Heart right ventricle (tissue), 16 donors: ENCODE results near the gene ZIC4. TPM values are rescaled to one million over a fixed set of nuclear protein-coding genes. Genes with fewer than 3 reads are reported as not detected.

Experiments used
- ATAC-seq, 8 donors: fragments of 200-7000 bp; cut with Tn5 transposase; one replicate each; pipeline ENCODE4 v1.9.1; 2020; ENCODE audit warnings: mild to moderate bottlenecking in 8 of 8, moderate library complexity in 8 of 8, moderate number of reproducible peaks in 1 of 8
- DNase-seq, 2 donors: peaks; one replicate each; pipeline ENCODE4 v3.0.0-alpha.2; 2020
- H3K27ac ChIP-seq, 10 donors: fragments of 200-600 bp; sonication (generic) in 2 of 10; one replicate each; pipeline versions ENCODE4 v1.5.0 to v1.8.0; 2020 to 2022; ENCODE audit warnings: mild to moderate bottlenecking in 3 of 10
- H3K27me3 ChIP-seq, 7 donors: fragments of 200-600 bp; one replicate each; pipeline ENCODE4 v1.8.0; 2021 to 2022; ENCODE audit warnings: mild to moderate bottlenecking in 2 of 7
- H3K36me3 ChIP-seq, 9 donors: fragments of 200-600 bp; sonication (generic) in 1 of 9; one replicate each; pipeline versions ENCODE4 v1.5.0 to v1.8.0; 2020 to 2022; ENCODE audit warnings: mild to moderate bottlenecking in 2 of 9
- H3K4me1 ChIP-seq, 9 donors: fragments of 200-600 bp; sonication (generic) in 1 of 9; one replicate each; pipeline versions ENCODE4 v1.5.0 to v1.8.0; 2020 to 2022; ENCODE audit warnings: mild to moderate bottlenecking in 4 of 9
- H3K4me3 ChIP-seq, 10 donors: fragments of 200-600 bp; sonication (generic) in 2 of 10; one replicate each; pipeline versions ENCODE4 v1.5.0 to v1.8.0; 2020 to 2022; ENCODE audit warnings: mild to moderate bottlenecking in 7 of 10, moderate library complexity in 2 of 10
- H3K9me3 ChIP-seq, 11 donors: fragments of 200-600 bp in 10 of 11; sonication (generic) in 2 of 11; one replicate each; pipeline versions ENCODE4 v1.5.0 to v1.8.0; 2013 to 2022; ENCODE audit warnings: mild to moderate bottlenecking in 2 of 11, control low read depth in 1 of 11, moderate library complexity in 1 of 11
- WGBS, 2 donors: extraction: QIAGEN DNeasy Blood & Tissue Kit; methylation state at CpG; one replicate each; pipeline ENCODE4 v1.1.7; 2013; ENCODE audit warnings: inconsistent platforms in 1 of 2; 5-methylcytosine and 5-hydroxymethylcytosine counted together
- intact Hi-C, 10 donors: fragments of 100-400 bp; cut with DNase I; formaldehyde crosslinking; loops; one replicate each; pipeline versions ENCODE4 v1.11.1 to v1.14.2; 2022
- polyA plus RNA-seq, 2 donors: library from polyadenylated mRNA; stranded (reverse); fragments of 200-250 nt; gene quantifications; one replicate each; pipeline ENCODE4 v1.2.3, GENCODE V29; 2013
- total RNA-seq, 10 donors: library from RNA; stranded (reverse); fragmentation: NEBNext Ultra II Directional in 3 of 10; extraction: Animal tissue kit (Norgen Biotek cat#: 25700) in 3 of 10; gene quantifications; one replicate each; pipeline versions ENCODE4 v1.2.1 to v1.2.4, GENCODE V29; 2021 to 2023
- TF ChIP-seq, protein P1 (sequence below), 9 donors: fragments of 200-600 bp; sonication (generic) in 2 of 9; IDR thresholded peaks; one replicate each; pipeline versions ENCODE4 v1.5.0 to v1.8.0; 2021 to 2022; ENCODE audit warnings: antibody characterized with exemption in 9 of 9, mild to moderate bottlenecking in 5 of 9, moderate library complexity in 1 of 9
- donor health status: Arrhythmogenic right ventricular cardiomyopathy.
- donor health status: ischemic (EF 13 %, LVEDD 7.1; RV severe dilation, severe dysfunction).
- donor health status: healthy with polysubstance abuse.
- donor health status: DM: no; HTN: yes; CAD: no.
- donor health status: DM: no; HTN: no; CAD: no.
- donor health status: ischemic (EF 25% LVEDD 6.9; RV normal size, moderate dysfunction).
- donor health status: ischemic (EF 25% LVEDD 5.7; RV mildly dilated, moderate dysfunction).
- donor health status: healthy.
- donor health status: DM: yes; HTN: yes; CAD: no.
- donor health status: Ischemic cardiomyopathy.
- donor health status: ischemic (EF 35%, LVEDD 5.7; RV mildly dilated, moderate dysfunction).
- donor health status: nonischemic (EF 11% LVEDD 7.7; RV severe dilation, severe dysfunction).
- donor health status: DM: yes; HTN: yes; CAD: no.
- donor health status: PGD.
- donor health status: ischemic (EF 29% LVEDD 5.4; RV normal size, mild dysfunction).
- donor health status: nonischemic (EF 23%, LVEDD 6.1; RV moderate dilation, normal function).

The ZIC4 gene
- total and polyA plus RNA-seq, 12 donors = not detected

DNA sequence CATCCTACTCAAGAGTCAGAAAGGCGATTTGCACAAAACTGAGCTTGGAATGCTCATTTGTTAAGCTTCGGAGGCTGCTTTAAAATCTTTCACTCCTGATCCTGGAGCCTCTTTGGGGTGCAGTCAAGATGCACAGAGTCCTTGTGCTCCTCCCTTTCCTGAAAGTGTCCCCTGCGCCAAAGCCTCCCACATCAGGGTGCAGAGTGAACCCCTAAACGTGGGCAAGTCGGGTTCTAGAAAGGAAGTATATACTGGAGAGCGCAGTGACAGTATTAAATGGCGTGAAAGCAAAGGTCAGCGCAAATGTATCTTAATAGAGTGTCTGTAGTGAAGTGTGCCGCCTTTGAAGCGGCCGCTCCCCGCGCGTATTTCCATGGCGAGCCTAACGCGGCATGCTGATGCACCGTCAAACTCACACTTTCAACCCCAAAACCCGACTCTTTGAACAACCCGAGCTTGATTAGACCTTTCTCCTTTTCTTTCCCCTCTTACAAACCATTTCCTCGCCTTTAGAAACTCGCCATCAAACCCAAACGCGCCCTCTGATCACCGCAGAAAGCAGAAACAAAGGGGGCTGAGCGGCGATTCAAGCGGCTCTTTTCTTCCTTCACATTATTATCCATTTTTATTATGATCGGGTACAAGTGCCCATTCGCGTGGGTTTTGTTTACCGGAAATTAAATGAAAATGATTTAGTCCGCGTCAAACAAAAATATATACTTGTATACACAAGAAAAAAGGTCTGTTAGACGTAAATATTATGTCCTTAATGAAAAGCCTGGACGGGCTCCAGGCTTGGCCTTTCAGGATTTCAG lies 18.3 kb downstream of the ZIC4 start:
- intact Hi-C loops = no loop called here
- Histone ChIP-seq H3K9me3 (no peaks in the 10 kb centered on the region), H3K27me3 (peaks cover 23 to 100% (median 100%) of the 10 kb centered on the region in 7 donors), H3K36me3 (no peaks in the 10 kb centered on the region), H3K4me1 (peaks cover 0 to 20% (median 17%) of the 10 kb centered on the region in 9 donors), H3K27ac (no peak overlapping the region), H3K4me3 (no peak overlapping the region)
- no peak for ATAC-seq
- 4 to 5% methylated on average over 36 of the region's 36 CpGs for WGBS, 2 donors
- DNase-seq = no peak
- TF ChIP-seq, protein P1, sequence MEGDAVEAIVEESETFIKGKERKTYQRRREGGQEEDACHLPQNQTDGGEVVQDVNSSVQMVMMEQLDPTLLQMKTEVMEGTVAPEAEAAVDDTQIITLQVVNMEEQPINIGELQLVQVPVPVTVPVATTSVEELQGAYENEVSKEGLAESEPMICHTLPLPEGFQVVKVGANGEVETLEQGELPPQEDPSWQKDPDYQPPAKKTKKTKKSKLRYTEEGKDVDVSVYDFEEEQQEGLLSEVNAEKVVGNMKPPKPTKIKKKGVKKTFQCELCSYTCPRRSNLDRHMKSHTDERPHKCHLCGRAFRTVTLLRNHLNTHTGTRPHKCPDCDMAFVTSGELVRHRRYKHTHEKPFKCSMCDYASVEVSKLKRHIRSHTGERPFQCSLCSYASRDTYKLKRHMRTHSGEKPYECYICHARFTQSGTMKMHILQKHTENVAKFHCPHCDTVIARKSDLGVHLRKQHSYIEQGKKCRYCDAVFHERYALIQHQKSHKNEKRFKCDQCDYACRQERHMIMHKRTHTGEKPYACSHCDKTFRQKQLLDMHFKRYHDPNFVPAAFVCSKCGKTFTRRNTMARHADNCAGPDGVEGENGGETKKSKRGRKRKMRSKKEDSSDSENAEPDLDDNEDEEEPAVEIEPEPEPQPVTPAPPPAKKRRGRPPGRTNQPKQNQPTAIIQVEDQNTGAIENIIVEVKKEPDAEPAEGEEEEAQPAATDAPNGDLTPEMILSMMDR (IDR thresholded peaks at IDR 0.05) = no peak

DNA sequence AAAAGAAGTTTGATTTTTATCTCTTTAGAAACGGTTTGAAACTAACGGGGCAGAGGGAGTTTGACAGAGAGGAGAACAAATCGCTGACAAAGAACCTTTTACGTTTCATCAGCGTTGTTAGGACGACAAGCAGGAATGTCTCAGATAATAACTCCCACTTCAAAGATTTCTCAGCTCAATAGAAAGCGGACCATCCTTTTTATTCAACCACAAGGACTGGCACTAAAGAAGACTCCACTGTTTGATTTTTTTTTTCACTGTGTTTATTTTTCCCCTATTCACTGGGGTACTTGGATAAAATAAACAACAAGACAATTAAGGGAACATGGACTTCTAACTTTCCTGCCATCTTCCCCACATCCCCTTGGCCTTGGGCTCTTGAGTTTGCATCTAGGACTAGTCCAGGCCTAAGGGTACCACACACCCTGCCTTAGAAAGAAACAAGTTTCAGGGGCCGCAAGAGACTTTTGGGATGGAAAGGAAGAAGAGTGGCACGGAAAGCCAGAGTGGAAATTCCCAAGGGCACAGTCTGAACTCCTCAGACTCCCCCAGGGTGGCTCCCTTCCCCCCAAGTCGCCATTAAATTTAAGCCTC lies 19.0 kb downstream of the ZIC4 start:
- Histone ChIP-seq H3K27ac (no peak overlapping the region), H3K4me3 (no peak overlapping the region), H3K9me3 (no peaks in the 10 kb centered on the region), H3K36me3 (no peaks in the 10 kb centered on the region), H3K27me3 (peaks cover 22 to 100% (median 100%) of the 10 kb centered on the region in 7 donors), H3K4me1 (peaks cover 0 to 13% (median 11%) of the 10 kb centered on the region in 9 donors)
- intact Hi-C loops = no loop called here
- no peak for DNase-seq
- TF ChIP-seq, protein P1 (IDR thresholded peaks at IDR 0.05) = no peak
- 6% methylated on average over 10 of the region's 10 CpGs for WGBS, 2 donors
- ATAC-seq = no peak

DNA sequence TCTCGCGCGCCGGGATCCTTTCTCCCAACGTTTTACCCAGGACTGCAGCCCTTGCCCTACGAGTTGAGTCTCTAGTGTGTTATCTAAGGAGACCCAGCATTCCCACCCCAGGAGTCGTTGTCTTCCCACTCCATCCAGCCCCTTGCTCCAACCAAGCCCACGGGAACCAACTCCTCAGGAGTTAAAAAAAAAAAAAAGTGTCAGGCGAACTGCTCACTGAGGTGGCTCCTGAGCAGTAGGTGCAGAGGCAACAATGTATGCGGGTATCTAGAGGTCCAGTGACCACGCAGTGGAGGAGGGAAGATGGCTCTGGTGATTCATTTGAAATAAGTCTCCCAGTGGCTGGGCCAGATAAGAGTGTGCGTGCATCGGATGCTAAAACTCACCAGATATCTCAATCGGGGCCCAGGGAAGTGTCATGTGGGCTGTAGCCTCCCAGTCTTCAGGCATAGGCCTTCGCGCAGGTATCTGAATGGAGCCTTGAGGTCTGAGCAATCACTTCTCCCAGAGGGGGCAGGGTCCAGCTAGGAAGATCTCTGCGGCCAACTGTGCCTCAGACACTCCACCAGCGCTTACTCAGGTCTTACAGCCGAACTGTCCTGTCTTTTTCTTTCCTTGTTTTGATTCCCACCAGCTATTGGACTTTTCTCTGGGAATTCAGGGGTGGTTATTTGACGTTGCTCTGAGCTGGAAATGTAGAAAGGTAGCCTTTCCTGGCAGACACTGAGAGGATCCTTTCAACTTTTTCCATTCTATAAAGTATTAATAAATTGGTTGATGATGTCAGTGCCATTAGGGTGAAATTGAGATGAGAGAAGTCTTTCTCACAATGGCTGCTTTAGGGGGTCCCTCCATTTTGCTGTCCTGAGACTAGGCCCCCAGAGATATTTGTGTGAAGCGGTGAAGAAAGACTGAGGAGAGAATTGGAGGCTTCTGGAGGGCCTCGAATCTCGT lies 21.0 kb downstream of the ZIC4 start:
- Histone ChIP-seq H3K36me3 (no peaks in the 10 kb centered on the region), H3K27me3 (peaks cover 23 to 100% (median 100%) of the 10 kb centered on the region in 7 donors), H3K9me3 (no peaks in the 10 kb centered on the region), H3K4me3 (no peak overlapping the region), H3K4me1 (no peaks in the 10 kb centered on the region), H3K27ac (no peak overlapping the region)
- TF ChIP-seq, protein P1 (IDR thresholded peaks at IDR 0.05) = no peak
- DNase-seq = no peak
- intact Hi-C loops = no loop called here
- ATAC-seq = no peak
- 8 to 10% methylated on average over 23 of the region's 23 CpGs for WGBS, 2 donors
